G401 (cell line): ENCODE measurements around the gene MUC21. TPM values are rescaled to one million over a fixed set of nuclear protein-coding genes. Genes with fewer than 3 reads are reported as not detected.
A peak's percentile ranks its signal among the peaks of the same experiment; 100 is the strongest.

Experiments
- DNase-seq: peaks from one replicate; pipeline ENCODE4 v3.0.0-alpha.2; 2015; ENCODE audit warnings: low spot score
- in situ Hi-C: cut with HindIII; loops from 2 replicates; pipeline ENCODE4 v1.10.0; 2016; ENCODE audit warnings: low sequenced_read_pairs, mixed read lengths
- total RNA-seq: library from RNA; depleted of rRNA; stranded (reverse); fragments of >200 nt; shearing (Covaris generic); gene quantifications from 2 replicates; pipeline ENCODE4 v1.2.3, GENCODE V29; 2014; rRNA removed

The MUC21 gene
- total RNA-seq = not detected in 2 replicates

DNA sequence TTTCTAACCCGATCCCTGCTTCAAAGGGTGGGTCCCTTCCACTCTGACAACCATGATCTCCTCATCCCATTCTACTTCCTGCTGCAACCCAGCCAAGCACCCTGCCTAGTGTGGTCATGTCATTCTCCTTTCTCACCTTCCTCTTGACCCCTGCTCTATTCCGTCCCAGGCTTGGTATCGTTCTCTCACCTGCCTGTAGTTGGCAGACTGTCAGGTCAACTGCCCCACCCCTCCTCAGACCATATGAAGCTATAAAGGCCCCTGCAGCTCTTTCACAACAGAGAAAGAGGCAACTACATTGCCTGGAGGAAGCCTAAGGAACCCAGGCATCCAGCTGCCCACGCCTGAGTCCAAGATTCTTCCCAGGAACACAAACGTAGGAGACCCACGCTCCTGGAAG is at the start of gene MUC21:
Gene MUC21, plus strand, starts transcription at position 280 of the 400 bp plus-strand sequence. CDS start 241 bp downstream, outside the sequence.
- DNase-seq = no peak
- in situ Hi-C loops = no loop called here

DNA sequence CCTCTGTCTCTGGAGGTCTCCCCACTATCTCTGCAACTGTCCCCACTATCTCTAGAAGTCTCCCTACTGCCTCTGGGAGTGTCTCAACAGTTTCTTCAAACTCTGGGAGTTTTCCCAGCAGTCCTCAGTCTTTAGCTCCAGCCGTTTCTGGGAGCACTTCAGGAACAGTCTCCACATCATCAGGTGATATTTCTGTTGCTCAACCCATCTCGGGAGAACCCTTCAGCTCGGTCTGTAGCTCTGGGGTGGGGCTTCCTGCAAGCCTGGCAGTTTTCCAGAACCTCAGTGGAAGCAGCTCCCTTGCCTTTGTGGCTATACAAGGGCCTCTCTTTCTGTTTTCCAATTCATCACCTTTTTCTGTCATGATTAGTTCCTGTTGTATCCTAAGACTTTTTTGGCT is 48.5 kb upstream of the MUC21 start:
- in situ Hi-C loops = no loop called here
- DNase-seq = no peak

DNA sequence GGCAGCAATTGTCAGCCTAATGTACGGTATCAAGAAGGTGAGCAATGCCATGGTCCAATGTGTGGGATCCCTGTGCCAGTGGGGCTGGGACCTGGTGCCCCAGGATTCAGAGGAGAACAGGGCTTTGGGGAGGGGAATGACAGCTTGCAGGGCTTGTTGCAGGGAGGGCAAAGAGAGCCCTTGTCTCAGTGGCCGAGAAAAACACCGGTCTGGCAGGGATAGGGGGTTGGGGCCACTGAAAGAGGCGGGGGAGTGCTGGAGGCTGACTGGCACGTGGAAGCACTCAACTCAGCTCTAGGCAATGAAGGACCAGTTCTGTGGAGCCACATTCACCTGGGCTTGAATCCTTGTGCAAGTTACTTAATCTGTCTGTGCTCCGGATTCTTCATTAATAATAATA is 46.3 kb upstream of the MUC21 start:
- in situ Hi-C loops = no loop called here
- no peak for DNase-seq

DNA sequence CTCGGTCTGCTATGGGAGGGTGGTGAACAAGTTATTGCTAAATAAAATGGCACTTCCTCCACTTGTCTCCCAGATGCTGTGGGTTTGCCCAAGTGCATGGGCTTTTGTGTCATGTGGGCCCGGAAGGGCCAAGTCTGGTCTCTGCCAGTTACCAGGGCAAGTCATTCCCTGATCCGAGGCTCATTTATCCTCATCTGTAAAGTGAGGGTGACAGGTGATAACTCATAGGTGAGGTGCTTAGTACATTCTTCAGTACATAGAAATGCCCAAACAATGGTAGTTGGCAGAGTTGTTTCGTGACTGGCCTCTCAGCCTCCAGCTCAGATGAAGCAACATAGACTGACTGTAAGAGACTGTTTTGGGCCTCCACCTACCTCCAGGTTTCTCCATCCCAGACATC is 44.8 kb upstream of the MUC21 start:
- in situ Hi-C loops = no loop called here
- no peak for DNase-seq

DNA sequence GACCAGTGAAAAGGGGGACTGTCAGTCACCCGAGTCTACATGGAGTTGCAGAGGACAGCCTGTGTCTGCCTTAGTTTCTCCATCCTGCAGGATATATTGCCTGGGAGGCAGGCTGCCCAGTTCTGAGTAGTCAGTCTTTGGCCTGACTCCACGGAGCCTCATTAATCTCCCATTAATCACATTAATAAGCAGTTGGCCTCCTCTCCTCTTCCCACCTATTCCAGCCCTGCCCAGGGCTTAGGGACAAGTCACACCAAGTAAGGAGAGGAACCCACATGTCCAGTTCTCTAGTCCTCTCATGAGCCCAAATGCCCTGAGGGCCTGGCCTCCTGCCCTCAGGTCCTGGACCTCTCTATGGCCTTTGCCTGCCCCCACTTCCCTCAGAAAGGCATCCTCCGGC is 44.0 kb upstream of the MUC21 start:
- no peak for DNase-seq
- in situ Hi-C loops = no loop called here

DNA sequence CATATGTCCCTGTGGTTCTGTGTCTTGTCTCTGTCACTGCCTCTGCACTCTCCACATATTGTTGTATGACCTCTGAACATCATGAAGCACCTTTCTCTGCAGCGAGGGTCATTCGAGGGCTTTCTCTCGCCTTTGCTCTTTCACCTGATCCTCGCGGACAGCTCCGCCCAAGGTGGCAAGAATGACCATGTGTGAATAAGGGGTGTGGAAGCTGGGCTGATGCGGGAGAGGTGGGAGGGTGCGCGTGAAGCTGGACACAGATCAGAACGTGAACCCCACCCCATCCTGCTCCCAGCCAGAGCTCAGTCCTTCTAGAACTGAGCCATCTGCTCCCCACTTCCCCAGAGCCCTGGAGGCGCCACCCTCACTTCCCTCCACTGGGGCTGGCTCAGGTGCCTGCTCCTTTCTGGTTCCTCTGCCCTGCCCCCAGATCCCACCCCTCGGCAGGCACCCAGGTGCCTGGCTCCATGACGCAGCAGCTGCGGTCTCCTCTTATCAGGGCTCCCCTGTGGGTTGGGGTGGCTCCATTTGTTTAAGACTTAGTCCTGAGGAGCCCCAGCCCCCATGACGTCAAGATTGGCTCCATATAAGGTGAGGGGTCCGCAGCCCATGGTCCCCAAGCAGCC is 43.0 kb upstream of the MUC21 start, which contains the start of gene MUCL3:
Gene MUCL3, plus strand, starts transcription at position 613 of the 626 bp plus-strand sequence. CDS start 27 bp downstream, outside the sequence.
- DNase-seq = no peak
- in situ Hi-C loops = no loop called here

DNA sequence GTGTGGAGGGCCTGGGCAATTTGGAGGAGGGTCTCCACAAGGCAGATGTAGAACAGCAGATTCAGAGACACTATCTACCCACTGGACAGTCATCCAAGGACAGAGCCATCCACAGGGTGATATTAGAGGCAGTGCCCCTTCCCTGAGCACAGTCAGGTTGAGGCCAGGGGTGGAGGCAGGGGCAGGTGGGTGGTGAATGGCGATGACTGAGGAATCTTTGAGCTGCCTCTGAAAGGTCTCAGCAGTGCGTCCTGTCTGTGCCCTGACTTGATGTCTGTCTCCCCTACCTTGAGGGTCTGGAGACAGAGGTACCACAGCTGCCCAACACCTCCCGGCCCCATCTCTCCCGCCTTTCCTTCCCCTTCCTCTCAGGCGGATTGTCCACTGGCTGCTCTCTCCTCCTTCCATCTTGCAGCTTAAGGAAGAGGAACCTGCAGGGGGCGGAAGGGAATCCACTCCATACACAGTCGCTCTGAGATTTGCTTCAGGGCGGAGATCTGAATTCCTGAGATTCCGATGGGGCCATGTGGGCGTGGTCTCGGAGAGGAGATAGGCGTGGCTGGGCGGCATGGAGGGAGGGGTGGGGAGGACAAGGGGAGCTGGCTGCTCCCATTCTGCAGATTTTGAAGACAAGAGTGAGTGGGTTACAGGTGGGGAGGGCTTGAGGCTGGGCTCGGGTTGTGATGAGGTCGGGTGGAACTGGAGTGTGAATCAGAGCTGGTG is 41.0 kb upstream of the MUC21 start:
- in situ Hi-C loops = no loop called here
- peak; percentile 3 for DNase-seq

DNA sequence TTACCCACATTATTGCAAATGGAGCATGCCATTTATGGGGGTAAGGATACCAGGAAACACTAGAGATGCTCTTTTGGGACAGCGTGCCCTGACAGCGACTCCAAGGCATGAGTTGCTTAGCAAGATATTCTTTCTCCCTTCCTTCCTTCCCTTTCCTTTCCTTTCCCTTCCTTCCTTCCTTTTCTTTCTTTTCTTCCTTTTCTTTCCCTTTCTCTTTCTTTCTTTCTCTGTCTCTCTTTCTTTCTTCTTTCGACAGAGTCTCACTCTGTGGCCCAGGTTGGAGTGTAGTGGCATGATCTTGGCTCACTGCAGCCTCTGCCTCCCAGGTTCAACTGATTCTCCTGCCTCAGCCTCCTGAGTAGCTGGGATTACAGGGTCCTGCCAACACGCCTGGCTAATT is 39.5 kb upstream of the MUC21 start:
- in situ Hi-C loops = no loop called here
- DNase-seq = no peak

DNA sequence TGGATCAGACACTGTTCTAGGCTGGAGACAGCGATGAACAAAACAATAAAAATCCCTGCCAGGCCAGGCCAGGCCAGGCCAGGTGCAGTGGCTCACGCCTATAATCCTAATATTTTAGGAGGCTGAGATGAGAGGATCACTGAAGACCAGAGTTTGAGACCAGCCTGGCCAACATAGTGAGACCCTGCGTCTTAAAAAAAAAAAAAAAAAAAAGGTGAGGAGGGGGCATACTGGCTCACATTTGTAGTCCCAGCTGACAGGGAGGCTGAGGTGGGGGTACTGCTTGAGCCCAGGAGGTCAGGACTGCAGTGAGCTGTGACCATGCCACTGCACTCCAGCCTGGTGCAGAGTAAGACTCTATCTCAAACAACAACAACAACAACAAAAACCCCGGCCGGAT is 38.2 kb upstream of the MUC21 start:
- no peak for DNase-seq
- in situ Hi-C loops = no loop called here

DNA sequence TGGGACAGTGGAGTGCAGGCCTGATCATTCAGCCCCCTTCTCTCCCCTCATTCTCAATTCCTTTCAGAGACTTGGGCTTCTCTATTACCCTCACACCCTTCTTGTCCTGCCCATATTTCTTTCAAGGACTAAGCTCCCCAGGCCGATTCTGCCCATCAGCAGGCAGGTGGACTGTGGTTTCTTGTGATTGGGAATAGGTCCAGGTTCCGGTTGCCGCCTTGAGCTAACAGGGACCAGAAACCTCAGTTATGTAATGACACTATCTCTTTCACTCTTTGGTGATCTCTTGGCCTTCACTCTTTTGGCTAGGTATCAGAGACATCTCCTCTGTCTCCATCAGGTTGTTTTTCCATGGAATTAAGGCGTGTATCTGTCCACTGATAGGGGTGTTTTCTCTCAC is 36.3 kb upstream of the MUC21 start:
- in situ Hi-C loops = no loop called here
- no peak for DNase-seq

DNA sequence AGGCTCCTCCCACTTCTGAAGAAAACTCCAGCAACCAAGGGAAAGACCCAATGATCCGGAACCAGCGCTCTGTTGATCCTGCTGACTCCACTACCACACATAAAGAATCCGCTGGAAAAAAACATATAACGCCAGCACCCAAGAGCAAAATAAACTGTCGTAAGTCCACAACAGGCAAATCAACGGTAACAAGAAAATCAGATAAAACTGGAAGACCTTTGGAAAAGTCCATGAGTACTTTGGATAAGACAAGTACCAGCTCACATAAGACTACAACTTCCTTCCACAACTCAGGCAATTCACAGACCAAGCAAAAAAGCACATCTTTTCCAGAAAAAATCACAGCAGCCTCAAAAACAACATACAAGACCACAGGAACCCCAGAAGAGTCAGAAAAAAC is 34.7 kb upstream of the MUC21 start:
- no peak for DNase-seq
- in situ Hi-C loops = no loop called here

DNA sequence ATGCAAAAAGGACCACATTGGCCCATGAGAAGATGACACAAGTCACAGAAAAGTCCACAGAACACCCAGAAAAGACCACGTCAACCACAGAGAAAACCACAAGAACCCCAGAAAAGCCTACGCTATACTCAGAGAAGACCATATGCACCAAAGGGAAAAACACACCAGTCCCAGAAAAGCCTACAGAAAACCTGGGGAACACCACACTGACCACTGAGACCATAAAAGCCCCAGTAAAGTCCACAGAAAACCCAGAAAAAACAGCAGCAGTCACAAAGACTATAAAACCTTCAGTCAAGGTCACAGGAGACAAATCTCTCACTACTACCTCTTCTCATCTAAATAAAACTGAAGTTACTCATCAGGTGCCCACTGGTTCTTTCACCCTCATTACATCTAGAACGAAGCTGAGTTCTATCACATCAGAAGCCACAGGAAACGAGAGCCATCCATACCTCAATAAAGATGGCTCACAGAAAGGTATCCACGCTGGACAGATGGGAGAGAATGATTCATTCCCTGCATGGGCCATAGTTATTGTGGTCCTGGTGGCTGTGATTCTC is 31.5 kb upstream of the MUC21 start:
- no peak for DNase-seq
- in situ Hi-C loops = no loop called here

DNA sequence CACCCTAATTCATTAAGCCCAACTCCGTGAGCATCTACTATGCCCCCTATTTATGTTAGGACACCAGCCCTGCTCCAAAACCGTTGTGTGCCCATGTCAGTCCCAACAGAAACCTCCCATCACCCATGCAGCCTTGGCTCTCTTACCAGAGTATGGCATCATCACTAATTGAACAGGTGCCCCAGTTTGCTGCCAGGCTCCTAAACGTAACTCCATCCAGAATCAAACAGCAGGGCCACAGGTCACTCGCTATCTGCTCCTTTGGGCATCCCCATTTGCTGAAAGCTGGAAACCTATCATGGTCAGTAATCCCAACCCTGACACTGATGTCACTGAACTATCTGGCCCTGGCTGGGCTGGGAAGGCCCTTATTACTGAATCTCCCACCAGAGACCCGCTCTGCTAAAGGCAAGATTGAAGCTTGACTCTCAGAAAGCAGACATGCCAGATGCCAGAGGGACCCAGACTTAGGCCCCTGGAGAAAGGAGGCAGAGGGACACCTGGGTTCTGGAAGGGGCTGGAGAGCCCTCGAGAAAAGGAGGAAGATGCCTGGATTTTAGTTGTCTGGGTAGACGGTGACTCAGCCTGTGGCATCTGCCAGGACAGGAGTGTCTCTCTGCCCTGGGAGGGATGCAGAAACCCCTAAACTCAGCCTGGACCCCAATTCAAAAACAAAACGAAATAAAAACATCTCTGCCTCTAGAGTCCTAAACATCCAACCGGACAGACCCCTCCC is 28.7 kb upstream of the MUC21 start:
- DNase-seq = no peak
- in situ Hi-C loops = no loop called here

DNA sequence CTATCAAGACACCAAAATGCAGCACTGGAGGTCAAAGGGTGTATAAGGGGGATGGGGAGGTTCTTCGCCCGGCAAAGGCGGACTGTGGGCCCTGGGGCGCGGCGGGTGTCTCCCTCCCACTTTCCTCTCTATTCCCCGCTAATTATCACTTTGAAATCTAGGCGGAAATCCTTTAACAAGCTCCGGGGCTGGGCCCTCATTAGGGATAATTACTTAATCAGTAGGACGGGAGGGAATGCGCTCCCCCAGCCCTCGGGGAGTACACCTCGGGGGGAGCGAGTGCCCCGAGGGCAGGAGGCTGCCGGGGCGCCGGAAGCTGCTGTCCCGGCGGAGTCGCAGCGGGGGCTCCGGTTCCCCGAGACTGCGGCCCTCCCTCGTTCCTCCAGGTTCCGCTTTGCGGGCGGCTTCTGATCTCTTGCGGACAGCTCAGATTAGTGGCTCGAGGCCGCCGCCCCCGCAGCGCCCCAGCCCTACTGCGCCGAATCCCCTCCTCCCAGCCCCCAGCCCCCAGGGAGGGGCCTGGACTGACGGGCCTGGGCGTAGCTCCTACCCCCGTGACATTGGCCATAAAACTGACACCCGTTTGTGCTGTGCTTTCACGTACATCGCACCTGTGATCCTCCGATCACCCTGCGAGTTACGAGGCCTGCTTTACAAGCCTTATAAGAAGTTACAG is 28.0 kb upstream of the MUC21 start:
- in situ Hi-C loops = no loop called here
- no peak for DNase-seq

DNA sequence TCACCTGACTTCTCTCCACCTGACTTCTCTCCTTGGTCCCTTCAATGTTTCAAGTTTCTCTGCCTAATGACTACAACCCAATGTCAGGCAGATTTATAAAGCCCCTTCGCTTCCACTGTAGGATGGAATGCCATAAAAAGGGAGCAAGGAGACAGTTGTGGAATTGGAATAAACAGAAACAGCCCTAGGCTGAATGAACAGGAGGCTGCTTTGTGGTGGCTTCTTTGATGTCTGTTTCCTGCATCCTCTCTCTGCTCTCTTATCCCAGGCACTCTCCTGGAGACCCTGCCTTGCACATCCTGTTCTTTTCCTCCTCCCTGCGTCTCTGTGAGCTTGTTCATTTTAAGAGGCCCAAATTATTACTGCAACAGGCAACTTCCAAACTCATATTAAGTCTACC is 25.8 kb upstream of the MUC21 start:
- in situ Hi-C loops = no loop called here

DNA sequence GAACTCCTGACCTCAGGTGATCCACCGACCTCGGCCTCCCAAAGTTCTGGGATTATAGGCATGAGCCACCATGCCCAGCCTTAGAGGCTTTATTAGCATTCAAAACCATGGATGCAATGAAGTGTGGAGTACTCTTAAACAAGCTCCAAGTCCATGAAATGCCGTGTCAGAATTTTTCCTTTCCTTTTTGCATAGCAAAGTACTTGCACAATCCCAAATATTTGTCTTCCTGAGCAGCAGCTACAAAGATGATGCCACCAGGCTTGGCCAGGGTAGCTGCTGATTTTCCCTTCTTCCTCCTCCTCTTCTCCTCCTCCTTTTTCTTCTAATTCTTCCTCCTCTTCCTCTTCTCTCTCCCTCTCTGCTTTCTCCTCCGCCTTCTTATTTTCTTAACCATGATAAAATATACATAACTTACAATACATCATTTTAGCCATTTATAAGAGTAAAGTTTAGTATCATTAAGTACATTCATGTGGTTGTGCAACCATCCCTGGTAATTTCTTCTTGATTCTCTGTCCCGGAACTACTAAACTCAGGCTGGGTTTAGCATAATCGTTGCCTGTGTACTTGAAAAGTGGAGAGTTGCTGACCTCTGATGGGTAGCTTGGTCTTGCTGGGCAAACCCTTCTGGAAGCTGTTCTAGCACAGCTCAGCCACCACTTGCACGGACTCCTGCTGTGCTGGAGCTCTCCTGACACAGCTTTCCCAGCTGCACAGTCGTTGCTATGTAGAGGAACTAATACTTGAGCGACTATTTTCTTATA is 22.4 kb upstream of the MUC21 start:
- in situ Hi-C loops = no loop called here

More for the DNA sequence above, 25.8 kb upstream of the MUC21 start:
- no peak for DNase-seq

DNA sequence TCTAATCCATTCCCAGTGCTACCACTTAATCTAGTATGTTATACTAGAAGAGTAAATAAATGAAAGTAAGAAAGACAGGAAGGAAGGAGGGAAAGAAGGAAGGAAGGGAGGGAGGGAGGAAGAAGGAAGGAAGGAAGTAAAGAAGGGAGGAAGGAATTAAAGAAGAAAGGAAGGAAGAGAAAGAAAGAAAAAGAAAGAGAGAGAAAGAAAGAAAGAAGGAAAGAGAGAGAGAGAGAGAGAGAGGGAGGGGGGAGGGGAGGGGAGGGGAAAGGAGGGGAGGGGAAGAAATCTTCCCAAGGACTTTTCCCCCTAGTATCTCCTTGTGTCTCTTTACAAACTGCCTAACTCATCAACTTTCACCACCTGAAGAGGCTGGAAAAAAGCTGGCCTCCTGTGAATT is 20.8 kb upstream of the MUC21 start:
- in situ Hi-C loops = no loop called here

More for the DNA sequence above, 22.4 kb upstream of the MUC21 start:
- DNase-seq = no peak

DNA sequence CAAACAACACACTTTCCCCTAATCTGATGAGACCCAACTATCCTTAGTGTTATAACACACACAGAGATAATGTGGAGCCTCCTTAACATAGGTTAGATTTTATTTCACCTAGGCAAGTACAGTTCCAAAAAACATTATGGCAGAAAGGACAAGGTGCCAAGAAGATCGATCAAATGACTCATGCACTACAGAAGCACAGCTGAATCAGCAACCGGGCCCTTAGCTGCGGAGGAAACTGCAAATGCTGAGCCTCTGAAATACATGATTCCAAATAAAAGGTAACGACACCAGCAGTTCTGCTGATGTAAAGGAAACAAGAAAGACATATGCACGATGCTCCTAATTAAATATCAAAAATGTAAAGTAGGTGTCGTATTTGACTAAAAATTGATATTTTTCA is 19.9 kb upstream of the MUC21 start:
- no peak for DNase-seq
- in situ Hi-C loops = no loop called here

More for the DNA sequence above, 20.8 kb upstream of the MUC21 start:
- DNase-seq = no peak

DNA sequence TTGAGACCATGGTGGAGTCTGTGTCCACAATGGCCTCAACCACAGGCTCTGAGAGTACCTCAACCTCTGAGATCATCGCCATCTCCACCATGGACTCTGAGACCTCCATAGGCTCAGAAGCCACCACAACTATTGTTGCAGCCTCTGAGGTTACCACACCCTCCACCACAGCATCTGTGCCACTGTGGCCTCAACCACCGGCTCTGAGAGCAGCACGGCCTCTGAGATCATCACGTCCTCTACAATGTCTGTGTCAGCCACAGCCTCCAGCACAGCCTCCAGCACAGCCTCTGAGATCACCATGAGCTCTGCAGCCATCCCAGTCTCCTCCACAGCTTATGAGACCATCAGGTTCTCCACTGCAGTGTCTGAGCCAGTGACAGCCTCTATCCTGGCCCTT is 19.4 kb upstream of the MUC21 start:
- DNase-seq = no peak
- in situ Hi-C loops = no loop called here
